Lung (tissue), 12 donors: Measurements from ENCODE around the gene CCL3. TPM values are rescaled to one million over a fixed set of nuclear protein-coding genes. Genes with fewer than 3 reads are reported as not detected.

Experiments
- ATAC-seq: fragments of 200-7000 bp; cut with Tn5 transposase; one replicate; pipeline ENCODE4 v1.9.1; 2020; ENCODE audit warnings: moderate number of reproducible peaks; ENCODE audit not compliant: insufficient read depth, low FRiP score
- DNase-seq, 3 donors: peaks; one replicate each; pipeline ENCODE4 v3.0.0-alpha.2; 2013 to 2017
- H3K27ac ChIP-seq, 2 donors: one replicate each; pipeline ENCODE4 v1.5.1; 2013; ENCODE audit warnings: mild to moderate bottlenecking in 2 of 2, moderate library complexity in 2 of 2, control low read depth in 1 of 2, inconsistent platforms in 1 of 2, low read depth in 1 of 2, low read length in 1 of 2
- H3K27me3 ChIP-seq, 3 donors: one replicate each; pipeline ENCODE4 v1.5.1; 2013; ENCODE audit warnings: low read length in 2 of 3; ENCODE audit not compliant: control insufficient read depth in 3 of 3, insufficient read depth in 3 of 3
- H3K36me3 ChIP-seq, 4 donors: one replicate each; pipeline ENCODE4 v1.5.1; 2013; ENCODE audit warnings: low read length in 4 of 4, mild to moderate bottlenecking in 1 of 4, moderate library complexity in 1 of 4; ENCODE audit not compliant: control insufficient read depth in 4 of 4, insufficient read depth in 4 of 4
- H3K4me1 ChIP-seq, 5 donors: one replicate each; pipeline ENCODE4 v1.5.1; 2013; ENCODE audit warnings: low read length in 5 of 5, mild to moderate bottlenecking in 2 of 5, moderate library complexity in 1 of 5; ENCODE audit not compliant: control insufficient read depth in 5 of 5, insufficient read depth in 5 of 5
- H3K4me3 ChIP-seq: one replicate; pipeline ENCODE4 v1.5.1; 2013; ENCODE audit warnings: mild to moderate bottlenecking, control low read depth, moderate library complexity
- H3K9ac ChIP-seq, 2 donors: one replicate each; pipeline ENCODE4 v1.5.1; 2013; ENCODE audit warnings: low read length in 2 of 2, control low read depth in 1 of 2; ENCODE audit not compliant: insufficient read depth in 1 of 2
- H3K9me3 ChIP-seq, 4 donors: one replicate each; pipeline ENCODE4 v1.5.1; 2013; ENCODE audit warnings: low read length in 3 of 4, mild to moderate bottlenecking in 1 of 4, moderate library complexity in 1 of 4; ENCODE audit not compliant: control insufficient read depth in 4 of 4, insufficient read depth in 3 of 4
- CTCF ChIP-seq: IDR thresholded peaks from 2 replicates; pipeline ENCODE4 v1.5.1; 2012; ENCODE audit warnings: mild to moderate bottlenecking; ENCODE audit errors: control extremely low read depth, extremely low read depth
- WGBS, 2 donors: extraction: QIAGEN DNeasy Blood & Tissue Kit; methylation state at CpG; one replicate each; pipeline ENCODE4 v1.1.7; 2013; 5-methylcytosine and 5-hydroxymethylcytosine counted together
- polyA plus RNA-seq, 2 donors: library from polyadenylated mRNA; stranded (reverse); fragments of 200-250 nt; gene quantifications; one replicate each; pipeline ENCODE4 v1.2.1, GENCODE V29; 2013
- total RNA-seq, 2 donors: library from RNA; depleted of rRNA in 1 of 2; stranded (reverse); fragments of >200 nt in 1 of 2; gene quantifications; one replicate each; pipeline ENCODE4 v1.2.1, GENCODE V29; 2014 to 2021
- donor health status: control.
- donor health status: control.
- donor health status: Bipolar disorder and iron deficiency.
- donor health status: healthy.
- donor health status: DM: yes; HTN: yes; CAD: no.

The CCL3 gene
- total and polyA plus RNA-seq, 4 donors, result 7.8 to 526 (median 23.9) TPM

DNA sequence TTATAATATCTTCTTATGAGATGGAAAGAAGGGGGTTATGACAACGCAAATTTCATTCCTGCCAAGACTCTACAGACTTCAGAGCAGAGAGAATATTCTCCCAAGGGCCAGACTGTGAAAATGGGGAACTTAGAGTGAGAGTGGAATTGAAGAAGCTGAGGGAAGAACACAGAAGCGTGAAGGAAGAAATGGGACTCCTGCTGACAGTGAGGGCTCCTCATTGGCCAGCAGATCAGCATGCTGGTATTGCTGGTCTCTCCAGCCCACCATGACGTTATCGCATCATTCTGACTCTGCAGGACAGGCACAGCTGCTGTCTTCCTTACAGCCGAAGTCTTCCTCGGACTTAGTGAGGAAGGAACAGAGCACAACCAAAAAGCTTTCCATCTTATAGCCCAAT lies 38.0 kb upstream of the CCL3 start:
- Histone ChIP-seq H3K9ac (no peak overlapping the region), H3K9me3 (peaks cover 0 to 14% (median 4%) of the 10 kb centered on the region in 4 donors), H3K4me1 (peaks cover 0 to 1% (median 0%) of the 10 kb centered on the region in 5 donors), H3K36me3 (no peaks in the 10 kb centered on the region), H3K27me3 (no peaks in the 10 kb centered on the region), H3K4me3 (no peak overlapping the region), H3K27ac (no peak overlapping the region)
- no peak for ATAC-seq
- no peak for TF ChIP-seq CTCF
- WGBS, 2 donors, result 72 to 80% methylated on average over 6 of the region's 6 CpGs
- no peak for DNase-seq

DNA sequence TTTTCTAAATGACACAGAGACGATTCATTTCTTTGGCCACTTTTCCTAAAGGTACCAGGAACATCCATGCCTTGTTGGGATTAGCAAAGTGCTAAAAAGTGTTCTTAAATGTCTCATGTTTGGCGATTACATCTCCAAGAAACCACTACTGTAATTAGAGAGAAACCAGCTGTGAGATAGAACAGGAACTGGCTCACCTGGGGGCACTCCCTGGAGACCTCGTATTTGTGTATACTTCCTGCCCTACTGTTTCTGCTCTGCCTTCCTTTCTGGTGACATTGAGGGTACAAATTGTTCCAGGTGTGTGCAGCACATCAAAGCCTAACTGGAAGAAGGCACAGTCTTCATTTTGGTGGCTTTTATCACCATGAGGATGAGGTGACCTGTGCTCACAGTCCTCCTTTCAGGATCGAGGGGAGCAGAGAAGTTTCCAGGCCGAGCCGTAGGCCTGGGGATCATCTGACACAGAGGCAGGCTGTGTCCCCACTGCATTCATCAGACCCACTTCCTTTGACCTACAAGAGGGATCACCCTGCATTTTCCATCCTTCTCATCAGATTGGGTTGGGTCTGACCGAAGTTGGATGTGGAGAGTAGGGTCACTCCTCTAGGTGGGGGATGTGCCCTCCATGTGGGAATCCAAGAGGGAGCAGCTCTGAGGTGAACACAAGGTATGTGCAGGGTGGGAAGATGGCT lies 37.4 kb upstream of the CCL3 start:
- H3K36me3 ChIP-seq, result no peaks in the 10 kb centered on the region
- no peak overlapping the region for H3K27ac ChIP-seq
- H3K9ac ChIP-seq, result no peak overlapping the region
- H3K27me3 ChIP-seq, result no peaks in the 10 kb centered on the region
- peaks cover 0 to 14% (median 4%) of the 10 kb centered on the region in 4 donors for H3K9me3 ChIP-seq
- TF ChIP-seq CTCF, result no peak
- peaks cover 0 to 1% (median 0%) of the 10 kb centered on the region in 5 donors for H3K4me1 ChIP-seq
- no peak for ATAC-seq
- no peak for DNase-seq
- whole genome bisulfite sequencing, 2 donors, result 84% methylated on average over 7 of the region's 7 CpGs
- H3K4me3 ChIP-seq, result no peak overlapping the region

DNA sequence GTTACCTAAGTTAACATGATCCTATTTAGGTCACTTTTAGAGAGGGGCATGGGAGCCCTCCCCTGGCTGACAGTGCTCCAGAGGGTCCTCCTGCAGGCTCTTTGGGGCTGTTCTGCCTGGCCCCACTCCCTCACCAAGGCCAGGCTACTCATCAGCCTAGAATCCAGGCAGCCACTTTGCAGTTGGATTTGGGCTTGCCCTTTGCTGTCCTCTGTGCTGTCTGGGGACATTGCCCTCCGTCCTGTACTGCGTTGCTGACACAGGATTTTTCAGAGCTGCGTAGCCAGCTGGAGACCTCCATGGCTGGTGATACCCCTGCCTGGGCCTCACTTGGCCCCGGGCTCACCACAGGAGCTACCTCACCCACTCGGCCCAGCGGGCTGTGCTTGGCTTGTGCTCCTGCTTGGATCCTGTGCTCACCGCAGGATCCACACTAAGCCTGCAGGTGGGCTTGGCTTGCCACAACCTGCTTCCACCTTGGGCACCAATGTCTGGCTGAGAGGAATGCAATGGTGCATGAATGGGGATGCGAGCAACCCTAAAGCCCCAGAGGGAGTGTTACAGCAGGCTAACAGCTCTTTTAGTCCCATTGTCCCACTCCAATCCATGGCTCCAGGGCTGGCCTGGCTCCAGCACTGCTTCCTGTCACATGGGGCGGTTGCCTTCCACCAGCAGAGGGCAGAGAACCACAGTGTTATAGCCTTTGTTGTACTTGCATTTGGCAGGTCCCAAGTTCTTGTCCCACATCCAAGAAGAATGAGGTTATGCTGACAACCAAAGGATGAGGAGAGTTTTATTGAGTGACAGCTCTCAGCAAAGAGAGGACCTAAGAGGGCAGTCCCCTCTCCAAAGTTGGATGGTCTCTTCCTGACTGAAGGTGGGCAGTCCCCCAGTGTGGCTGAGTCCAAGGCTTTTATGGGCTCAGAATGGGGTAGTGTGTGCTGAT lies 35.2 kb upstream of the CCL3 start:
- Histone ChIP-seq H3K27me3 (no peaks in the 10 kb centered on the region), H3K4me3 (no peak overlapping the region), H3K9ac (no peak overlapping the region), H3K4me1 (peaks cover 0 to 1% (median 0%) of the 10 kb centered on the region in 5 donors), H3K9me3 (peaks cover 0 to 14% (median 4%) of the 10 kb centered on the region in 4 donors), H3K27ac (no peak overlapping the region), H3K36me3 (no peaks in the 10 kb centered on the region)
- TF ChIP-seq CTCF, result no peak
- DNase-seq, result no peak
- 83 to 87% methylated on average over 9 of the region's 9 CpGs for WGBS, 2 donors
- no peak for ATAC-seq
